HepG2 (cell line): ENCODE measurements around the gene PPCS. TPM values are rescaled to one million over a fixed set of nuclear protein-coding genes. Genes with fewer than 3 reads are reported as not detected.

Source experiments
- ARHGAP35 ChIP-seq: sonication (generic); formaldehyde crosslinking; IDR thresholded peaks from 2 replicates; pipeline ENCODE4 v1.9.0; 2022; ENCODE audit warnings: mild to moderate bottlenecking, inconsistent platforms, moderate library complexity, missing genetic modification reagents, borderline replicate concordance
- DNMT3B ChIP-seq: conservative IDR thresholded peaks from 2 replicates; pipeline ENCODE4 v1.6.1; 2016; ENCODE audit warnings: missing biosample characterization, control low read depth
- IKZF1 ChIP-seq: fragments of 450-650 bp; IDR thresholded peaks from 2 replicates; pipeline ENCODE4 v1.7.1; 2016
- IRF9 ChIP-seq: sonication (generic); formaldehyde crosslinking; IDR thresholded peaks from 2 replicates; pipeline ENCODE4 v1.8.0; 2022; ENCODE audit warnings: missing genetic modification reagents, mild to moderate bottlenecking, borderline replicate concordance
- MED13 ChIP-seq: sonication (generic); formaldehyde crosslinking; IDR thresholded peaks from 2 replicates; pipeline ENCODE4 v1.5.0; 2020; ENCODE audit warnings: missing genetic modification reagents
- MLLT10 ChIP-seq: sonication (generic); formaldehyde crosslinking; IDR thresholded peaks from 2 replicates; pipeline ENCODE4 v1.4.0; 2020; ENCODE audit warnings: missing genetic modification reagents
- NPAS2 ChIP-seq: sonication (generic); formaldehyde crosslinking; IDR thresholded peaks from 2 replicates; pipeline ENCODE4 v1.8.0; 2022; ENCODE audit warnings: mild to moderate bottlenecking, missing genetic modification reagents, borderline replicate concordance
- PHF5A ChIP-seq: IDR thresholded peaks from one replicate; pipeline ENCODE4 v1.6.1; 2018; ENCODE audit warnings: low read depth, missing genetic modification reagents; ENCODE audit not compliant: unreplicated experiment
- SAP130 ChIP-seq: IDR thresholded peaks from 2 replicates; pipeline ENCODE4 v1.6.1; 2016; ENCODE audit warnings: low read depth
- TBL1XR1 ChIP-seq: fragments of 150-350 bp; IDR thresholded peaks from 2 replicates; pipeline ENCODE4 v1.6.1; 2014; ENCODE audit warnings: borderline replicate concordance, low read length; ENCODE audit not compliant: partially characterized antibody
- ZBED4 ChIP-seq: sonication (generic); formaldehyde crosslinking; IDR thresholded peaks from 2 replicates; pipeline ENCODE4 v1.4.0; 2020; ENCODE audit warnings: missing genetic modification reagents, borderline replicate concordance
- ZFP36 ChIP-seq: fragments of 150-350 bp; IDR thresholded peaks from 2 replicates; pipeline ENCODE4 v1.6.1; 2018; ENCODE audit warnings: borderline replicate concordance, low read length, low read depth; ENCODE audit not compliant: partially characterized antibody
- ZHX1 ChIP-seq: sonication (generic); formaldehyde crosslinking; IDR thresholded peaks from 2 replicates; pipeline ENCODE4 v1.8.1; 2022; ENCODE audit warnings: low read depth, mild to moderate bottlenecking, missing genetic modification reagents
- ZNF510 ChIP-seq: sonication (generic); formaldehyde crosslinking; IDR thresholded peaks from 2 replicates; pipeline ENCODE4 v1.4.0; 2020; ENCODE audit warnings: low read depth, mild to moderate bottlenecking, missing genetic modification reagents
- ZNF576 ChIP-seq: sonication (generic); formaldehyde crosslinking; IDR thresholded peaks from 2 replicates; pipeline ENCODE4 v1.4.0; 2020; ENCODE audit warnings: mild to moderate bottlenecking, missing genetic modification reagents
- ZNF674 ChIP-seq: sonication (generic); formaldehyde crosslinking; IDR thresholded peaks from 2 replicates; pipeline ENCODE4 v1.5.0; 2020; ENCODE audit warnings: low read depth, mild to moderate bottlenecking, missing genetic modification reagents
- ZNF777 ChIP-seq: sonication (generic); formaldehyde crosslinking; IDR thresholded peaks from 2 replicates; pipeline ENCODE4 v1.4.0; 2020; ENCODE audit warnings: missing genetic modification reagents
- ZNF792 ChIP-seq: IDR thresholded peaks from 2 replicates; pipeline ENCODE4 v1.6.1; 2016
- polyA plus RNA-seq, 8 experiments: library from polyadenylated mRNA; depleted of rRNA in 3 of 8; stranded (reverse) in 7 of 8; unstranded in 1 of 8; fragments of >200 nt; fragmentation: Illumina TruSeq in 4 of 8; extraction: Trizol in 4 of 8; gene quantifications; 2 replicates each; pipeline versions ENCODE4 v1.2.1 to v1.2.3, GENCODE V29; 2011 to 2016; ENCODE audit warnings: low read depth in 4 of 8, missing spikeins in 1 of 8, mixed read lengths in 1 of 8; ENCODE audit not compliant: insufficient read depth in 1 of 8
- total RNA-seq, 5 experiments: library from RNA; depleted of rRNA; stranded (reverse); fragments of >200 nt; fragmentation: Illumina TruSeq; extraction: Trizol; gene quantifications; 2 replicates each; pipeline ENCODE4 v1.2.3, GENCODE V29; 2016; ENCODE audit warnings: low read depth in 1 of 5

The PPCS gene
- total and polyA plus RNA-seq, 2 of the 13 experiments (the other 11 are each of a cell fraction or from before 2014, with no cell fraction given), result 13.4 to 38.9 TPM

- TF ChIP-seq ZBED4 (CRISPR knock-in tag), result no peak
- no peak for TF ChIP-seq ZNF510
- TF ChIP-seq ZFP36, result no peak
- no peak for TF ChIP-seq ZNF576 (CRISPR knock-in tag)
- no peak for TF ChIP-seq DNMT3B (CRISPR knock-in tag)
- TF ChIP-seq MED13 (CRISPR knock-in tag), result no peak
- TF ChIP-seq ZNF777 (CRISPR knock-in tag), result no peak
- TF ChIP-seq IKZF1, result no peak
- TF ChIP-seq ZNF674 (CRISPR knock-in tag), result no peak
- TF ChIP-seq IRF9, result no peak
- no peak for TF ChIP-seq ARHGAP35 (CRISPR knock-in tag)
- TF ChIP-seq MLLT10 (CRISPR knock-in tag), result no peak
- no peak for TF ChIP-seq PHF5A
- TF ChIP-seq TBL1XR1, result no peak
- TF ChIP-seq NPAS2 (CRISPR knock-in tag), result no peak
- peak; percentile 100 for TF ChIP-seq SAP130 (CRISPR knock-in tag)
- TF ChIP-seq ZNF792 (CRISPR knock-in tag), result no peak
- TF ChIP-seq ZHX1 (CRISPR knock-in tag), result 0 out of 2 replicates have a peak, but pooled peaks have one; percentile 42
Observed at GRCh38 chr1:42462828-42463763, 6.8 kb downstream of the PPCS start, which contains the start of gene CCDC30 (continued).
